ENCODE data around the gene KRTAP5-5.

Gene KRTAP5-5

GRCh38 chr11:1597994-1598380 is 31.6 kb upstream of the KRTAP5-5 start, which contains the start of gene KRTAP5-2:
KRTAP5-2 (minus strand) TSS chr11:1598294; CDS start chr11:1598250, 44 bp downstream.
- TF ChIP-seq POLR2AphosphoS5 (IDR thresholded peaks at IDR 0.05; ENCODE audit: low read depth, low read length): no peak
- no peak for TF ChIP-seq SIN3A (IDR thresholded peaks at IDR 0.05; ENCODE audit: borderline replicate concordance, insufficient read depth, low read length)
- no peak for TF ChIP-seq FOXP2 (optimal IDR thresholded peaks at IDR 0.05; ENCODE audit: borderline replicate concordance, extremely low read depth, extremely low read length, insufficient read depth)

- TF ChIP-seq SIN3A (IDR thresholded peaks at IDR 0.05; ENCODE audit: borderline replicate concordance, insufficient read depth, low read length) (no peak), TAF1 (IDR thresholded peaks at IDR 0.05; ENCODE audit: borderline replicate concordance, insufficient read depth, low read length) (no peak), FOXP2 (optimal IDR thresholded peaks at IDR 0.05; ENCODE audit: borderline replicate concordance, extremely low read depth, extremely low read length, insufficient read depth) (no peak), REST (IDR thresholded peaks at IDR 0.05; ENCODE audit: insufficient read depth in 1 of 2, low read depth in 2 of 2, low read length in 2 of 2) (no peak), POLR2AphosphoS5 (IDR thresholded peaks at IDR 0.05; ENCODE audit: low read depth, low read length) (no peak)
Observed at GRCh38 chr11:1598816-1599215, 30.8 kb upstream of the KRTAP5-5 start.

GRCh38 chr11:1600626-1601025 is 28.9 kb upstream of the KRTAP5-5 start:
- TF ChIP-seq FOXP2 (optimal IDR thresholded peaks at IDR 0.05; ENCODE audit: borderline replicate concordance, extremely low read depth, extremely low read length, insufficient read depth): no peak
- TF ChIP-seq REST (IDR thresholded peaks at IDR 0.05; ENCODE audit: insufficient read depth in 1 of 2, low read depth in 2 of 2, low read length in 2 of 2): no peak
- no peak for TF ChIP-seq SIN3A (IDR thresholded peaks at IDR 0.05; ENCODE audit: borderline replicate concordance, insufficient read depth, low read length)
- no peak for TF ChIP-seq POLR2AphosphoS5 (IDR thresholded peaks at IDR 0.05; ENCODE audit: low read depth, low read length)
- TF ChIP-seq TAF1 (IDR thresholded peaks at IDR 0.05; ENCODE audit: borderline replicate concordance, insufficient read depth, low read length): no peak

- no peak for TF ChIP-seq TAF1 (IDR thresholded peaks at IDR 0.05; ENCODE audit: borderline replicate concordance, insufficient read depth, low read length)
- TF ChIP-seq REST (IDR thresholded peaks at IDR 0.05; ENCODE audit: insufficient read depth in 1 of 2, low read depth in 2 of 2, low read length in 2 of 2): no peak
Observed at GRCh38 chr11:1603629-1604028, 25.9 kb upstream of the KRTAP5-5 start.

- no peak for TF ChIP-seq REST (IDR thresholded peaks at IDR 0.05; ENCODE audit: insufficient read depth in 1 of 2, low read depth in 2 of 2, low read length in 2 of 2)
- no peak for TF ChIP-seq SIN3A (IDR thresholded peaks at IDR 0.05; ENCODE audit: borderline replicate concordance, insufficient read depth, low read length)
- no peak for TF ChIP-seq TAF1 (IDR thresholded peaks at IDR 0.05; ENCODE audit: borderline replicate concordance, insufficient read depth, low read length)
- TF ChIP-seq POLR2AphosphoS5 (IDR thresholded peaks at IDR 0.05; ENCODE audit: low read depth, low read length): no peak
- TF ChIP-seq FOXP2 (optimal IDR thresholded peaks at IDR 0.05; ENCODE audit: borderline replicate concordance, extremely low read depth, extremely low read length, insufficient read depth): no peak
Observed at GRCh38 chr11:1604181-1604580, 25.4 kb upstream of the KRTAP5-5 start.

Data from PFSK-1 (cell line).